ENCODE results near the gene UNC5A.

The UNC5A gene

GRCh38 chr5:176879663-176880361, 69.5 kb downstream of the UNC5A start:
- no peak for DNase-seq (ENCODE audit: low spot score)

GRCh38 chr5:176880366-176881020, 70.1 kb downstream of the UNC5A start:
- DNase-seq (ENCODE audit: low spot score): no peak

DNA sequence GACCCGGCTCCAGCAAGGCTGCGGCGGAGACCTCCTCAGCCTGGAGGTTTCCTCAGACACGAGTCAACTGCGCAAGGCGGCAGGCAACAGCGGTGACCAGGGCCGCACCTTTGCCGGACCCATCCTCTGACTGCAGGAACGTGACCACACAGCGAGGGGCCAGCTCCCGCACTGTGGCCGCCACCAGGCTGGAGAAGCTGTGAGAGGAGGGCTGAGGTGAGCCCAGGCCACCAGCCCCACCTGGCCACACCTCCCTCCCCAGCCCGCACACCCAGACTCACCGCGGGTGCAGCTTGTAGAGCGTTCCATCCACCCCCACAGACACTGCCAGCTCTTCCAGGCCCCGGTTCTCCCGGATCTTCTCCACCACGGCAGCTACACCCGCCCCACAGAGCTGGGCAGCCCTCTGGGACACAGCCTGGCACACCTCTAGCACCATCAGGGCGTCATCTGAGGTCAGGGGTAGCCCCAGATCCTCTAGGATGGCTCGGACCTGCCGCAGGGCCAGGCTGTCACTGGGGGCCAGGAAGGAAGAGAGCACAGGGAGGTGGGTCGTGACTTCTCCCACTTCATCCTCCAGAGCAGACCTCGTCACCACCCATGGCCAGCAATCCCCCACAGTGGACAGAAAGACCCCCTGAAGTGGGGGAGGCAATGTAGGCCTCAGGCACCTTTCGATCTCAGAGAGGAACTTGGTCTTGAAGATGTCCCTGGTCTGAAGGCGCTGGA, 70.8 kb downstream of the UNC5A start:
- no peak for DNase-seq (ENCODE audit: low spot score)

- DNase-seq (ENCODE audit: low spot score): no peak
Measured at GRCh38 chr5:176881816-176882566, 71.6 kb downstream of the UNC5A start.

- no peak for DNase-seq (ENCODE audit: low spot score)
Measured at GRCh38 chr5:176882567-176882903, 72.2 kb downstream of the UNC5A start.

- DNase-seq (ENCODE audit: low spot score): no peak
Measured at GRCh38 chr5:176883700-176884570, 73.6 kb downstream of the UNC5A start.

DNA sequence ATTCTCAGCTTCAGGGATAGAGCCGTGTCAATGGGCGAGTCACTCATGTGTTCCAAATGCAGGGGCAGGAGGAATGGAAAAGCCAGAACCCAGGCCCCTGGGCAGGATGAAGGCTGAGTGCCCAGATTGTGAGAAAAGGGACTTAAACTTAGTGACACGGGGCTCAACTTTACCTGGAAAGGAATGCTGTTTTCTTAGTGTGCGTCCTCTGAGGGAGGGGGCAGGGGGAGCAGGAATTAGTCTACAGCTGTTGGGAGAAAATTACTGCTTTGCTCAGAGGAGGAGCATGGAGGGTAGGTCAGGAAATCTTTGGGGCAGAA, 74.2 kb downstream of the UNC5A start:
- DNase-seq (ENCODE audit: low spot score): no peak

GRCh38 chr5:176886336-176887251, 76.2 kb downstream of the UNC5A start:
- DNase-seq (ENCODE audit: low spot score): no peak

DNA sequence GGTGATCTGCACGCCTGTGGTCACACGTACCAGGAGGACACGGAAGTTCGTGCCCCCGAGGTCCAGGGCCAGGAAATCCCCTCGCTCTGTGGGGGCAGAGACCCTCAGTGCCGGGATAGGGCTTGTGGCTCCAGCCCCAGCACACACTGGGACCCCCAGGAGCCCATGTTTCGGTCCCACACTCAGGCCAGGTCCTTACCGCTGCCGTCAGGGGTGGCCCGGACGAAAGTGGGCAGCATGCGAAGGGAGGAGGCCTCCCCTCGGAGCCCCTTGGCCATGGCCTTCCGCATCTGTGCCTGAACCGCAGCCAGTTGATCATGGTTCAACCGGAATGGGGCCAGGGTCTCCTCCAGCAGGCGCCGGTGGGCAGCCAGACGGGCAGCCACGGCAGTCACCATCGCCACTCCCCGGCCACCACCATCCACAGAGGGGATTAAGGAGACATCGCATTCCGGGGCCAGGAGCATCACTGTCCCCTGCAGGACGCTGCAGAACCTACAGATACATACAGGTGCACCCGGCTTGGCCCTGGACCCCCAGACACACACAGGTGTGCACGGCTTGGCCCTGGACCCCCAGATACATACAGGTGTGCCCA, 77.0 kb downstream of the UNC5A start:
- DNase-seq (ENCODE audit: low spot score): no peak

DNA sequence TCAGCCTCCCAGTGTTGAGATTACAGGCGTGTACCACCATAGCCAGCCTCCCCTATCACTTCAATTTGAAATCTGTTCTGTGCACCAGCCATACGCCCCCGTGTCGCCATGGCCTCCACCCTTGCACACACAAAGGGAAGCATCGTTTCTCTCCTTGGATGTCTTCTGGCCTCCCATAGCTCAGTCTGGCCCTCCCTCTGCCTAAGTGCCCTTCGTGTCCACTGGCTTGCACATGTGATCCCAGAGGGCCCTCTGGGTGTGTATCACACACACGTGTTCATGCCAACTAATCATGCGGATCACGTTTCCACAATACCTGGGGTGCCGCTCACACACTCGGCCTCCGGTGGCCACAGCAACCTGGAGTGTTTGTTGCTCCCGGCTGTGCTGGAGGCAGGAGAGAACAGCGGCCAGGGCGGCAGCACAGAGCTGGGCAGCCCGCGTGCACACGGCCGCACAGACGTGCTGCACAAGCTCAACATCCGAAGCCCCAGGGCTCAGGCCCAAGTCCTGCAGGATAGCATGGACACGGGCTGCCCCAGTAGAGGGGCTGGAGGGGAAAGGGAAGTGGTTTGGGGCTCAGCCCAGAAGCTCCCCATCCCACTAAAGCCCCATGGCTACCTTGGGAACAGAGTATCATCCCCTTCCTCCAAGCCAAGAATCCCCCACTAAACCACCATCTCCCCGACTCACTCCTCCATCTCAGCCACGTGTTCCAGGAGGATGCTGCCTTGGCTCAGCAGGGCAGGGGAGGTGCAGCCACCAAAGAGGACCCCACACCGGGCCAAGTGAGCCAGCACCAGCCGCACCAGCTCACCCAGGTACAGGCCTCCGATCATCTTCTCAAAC, 77.9 kb downstream of the UNC5A start:
- DNase-seq (ENCODE audit: low spot score): peak; percentile 2

DNA sequence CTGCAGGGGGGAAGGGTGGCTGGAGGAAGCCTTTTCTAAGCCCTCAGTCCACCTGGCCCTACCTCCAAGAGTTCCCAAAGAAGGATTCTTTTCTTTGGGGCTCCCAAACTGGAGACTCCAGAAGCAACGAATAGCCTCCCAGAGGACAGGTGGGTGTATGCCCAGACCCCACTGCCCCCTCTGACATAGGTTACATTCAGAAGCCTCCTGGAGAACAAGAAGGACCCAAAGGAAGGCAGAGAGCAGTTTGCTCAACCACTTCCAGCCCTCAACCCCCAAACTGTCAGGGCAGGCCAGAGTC, 78.5 kb downstream of the UNC5A start:
- no peak for DNase-seq (ENCODE audit: low spot score)

DNA sequence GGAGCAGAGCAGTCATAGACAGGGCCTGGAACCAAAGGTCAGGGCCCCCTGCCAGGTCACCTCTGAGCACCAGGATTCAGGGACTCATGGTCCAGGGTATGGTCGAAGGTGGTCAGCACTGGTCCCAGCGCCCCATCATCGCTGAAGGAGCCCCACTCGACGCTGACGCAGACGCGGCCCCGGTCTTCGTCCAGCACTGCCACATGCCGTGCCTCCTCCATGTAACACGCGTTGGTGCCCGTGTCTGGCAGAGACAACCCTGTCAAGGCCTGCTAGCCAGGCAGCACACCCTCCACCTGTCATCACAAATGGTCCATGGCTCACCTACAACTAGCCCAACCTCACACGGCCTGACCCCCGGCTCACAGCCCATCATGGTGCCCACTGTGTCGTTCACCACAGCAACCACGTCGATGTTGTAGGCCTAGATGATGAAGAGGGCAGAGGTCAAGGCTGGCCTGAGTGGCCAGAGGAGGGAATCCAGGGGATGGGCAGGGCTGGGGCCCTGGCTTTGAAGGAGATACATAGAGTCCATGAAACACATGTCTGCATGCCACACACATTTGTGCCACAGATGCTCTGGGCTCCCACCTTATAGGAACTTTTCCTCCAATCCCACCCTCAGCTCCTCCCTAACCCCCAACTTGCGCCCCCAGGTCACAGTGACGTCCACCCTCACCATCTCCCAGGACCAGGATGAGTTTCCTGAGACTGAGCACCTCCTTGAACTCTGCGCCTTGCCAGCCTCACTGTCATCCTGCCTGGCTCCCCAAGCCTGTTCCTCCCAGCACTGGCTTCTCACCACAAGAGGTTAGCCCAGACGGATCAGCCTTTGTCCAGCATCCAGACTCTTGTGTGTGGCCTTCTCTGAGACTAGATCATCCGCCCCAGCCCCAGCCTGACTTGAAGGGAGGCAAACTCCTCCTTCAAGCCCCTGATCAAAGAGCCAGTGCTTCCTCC, 79.2 kb downstream of the UNC5A start:
- no peak for DNase-seq (ENCODE audit: low spot score)

GRCh38 chr5:176890455-176891330, 80.3 kb downstream of the UNC5A start:
- no peak for DNase-seq (ENCODE audit: low spot score)

GRCh38 chr5:176891331-176891958, 81.1 kb downstream of the UNC5A start:
- no peak for DNase-seq (ENCODE audit: low spot score)

DNA sequence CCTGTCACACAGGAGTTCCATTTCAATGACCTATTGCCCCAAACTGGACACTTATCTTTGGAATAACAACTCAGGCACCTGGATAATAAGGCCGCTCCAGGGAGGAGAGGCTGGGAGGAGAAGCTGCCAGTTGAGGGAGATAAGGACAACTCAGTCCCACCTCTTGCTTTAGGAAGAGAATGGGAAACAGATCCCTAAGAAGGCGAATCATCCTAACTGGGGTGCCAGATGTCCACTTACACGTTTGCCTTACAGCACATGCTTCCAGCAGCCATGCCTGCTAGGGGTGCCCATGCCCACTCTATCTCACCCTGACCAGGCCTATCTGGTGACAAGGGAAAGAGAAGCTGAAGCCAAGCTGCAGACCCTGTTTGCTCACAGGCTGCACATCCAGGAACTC, 82.3 kb downstream of the UNC5A start:
- no peak for DNase-seq (ENCODE audit: low spot score)

- no peak for DNase-seq (ENCODE audit: low spot score)
Measured at GRCh38 chr5:176894298-176894697, 83.9 kb downstream of the UNC5A start.

DNA sequence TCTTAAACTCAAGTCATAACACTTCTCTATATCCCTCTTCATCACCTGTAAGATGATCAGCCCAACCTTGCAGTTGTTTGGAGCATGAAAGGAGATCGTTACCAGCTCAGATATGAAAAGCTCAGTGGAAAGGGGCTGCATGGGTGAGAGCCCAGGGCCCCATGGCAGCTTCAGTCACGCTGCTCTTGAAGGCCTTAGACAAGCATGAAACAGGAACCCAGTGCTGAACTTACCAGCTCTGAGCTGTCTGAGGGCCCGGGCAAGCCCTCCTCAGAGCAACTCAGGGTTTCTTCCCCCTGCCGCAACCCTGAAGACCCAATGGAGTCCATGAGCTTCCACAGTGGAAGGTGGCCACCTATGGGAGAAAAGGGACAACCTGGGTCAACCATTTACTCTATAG, 85.5 kb downstream of the UNC5A start:
- DNase-seq (ENCODE audit: low spot score): no peak

All from GM03348 (cell line).